ENCODE data around the gene LPAR3. TPM values are rescaled to one million over a fixed set of nuclear protein-coding genes. Genes with fewer than 3 reads are reported as not detected.

The LPAR3 gene
- total RNA-seq, 1 donor from 2014 or later, result 18.7 TPM

DNA sequence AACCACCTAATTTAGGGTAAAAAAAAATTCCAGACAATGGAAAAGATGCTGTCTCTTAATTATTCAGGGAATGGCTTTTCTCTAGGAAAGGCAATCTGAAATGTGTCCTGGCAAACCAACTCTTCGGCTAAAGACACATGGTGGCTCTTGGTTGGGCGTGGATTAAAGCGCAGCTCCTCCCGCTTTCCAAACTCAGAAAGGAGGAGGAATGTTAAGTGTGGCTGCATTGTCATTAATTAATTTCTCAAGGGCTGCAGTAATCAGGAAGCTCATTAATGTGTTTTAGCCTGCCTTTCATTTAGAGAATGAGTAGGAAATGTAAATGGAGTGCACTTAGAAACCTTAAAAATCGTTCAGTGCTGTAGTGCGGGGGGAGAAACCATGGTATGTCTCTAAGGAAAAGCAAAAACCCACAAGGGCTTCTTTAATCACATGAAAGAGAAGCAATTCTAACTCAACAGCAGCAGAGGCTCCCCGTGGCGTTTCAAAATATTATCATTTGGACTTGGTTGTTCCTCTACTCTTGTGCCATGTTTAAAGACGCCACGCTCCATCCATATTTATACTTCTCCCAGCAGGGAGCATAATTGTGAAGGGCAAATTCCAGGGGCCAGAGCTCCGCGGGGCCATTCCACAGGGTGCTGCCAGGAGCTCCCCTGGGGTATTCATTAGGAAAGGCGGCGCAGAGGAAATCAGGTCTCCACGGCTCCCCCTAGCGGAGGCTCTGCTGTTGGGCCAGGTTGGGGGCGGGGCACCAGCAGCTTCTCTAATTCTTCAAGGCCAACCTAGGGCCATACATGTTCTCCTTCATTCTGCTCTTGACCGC is 110.8 kb downstream of the LPAR3 start:
- Histone ChIP-seq H3K4me3 (no peak overlapping the region), H3K27me3 (no peaks in the 10 kb centered on the region), H3K9me3 (no peaks in the 10 kb centered on the region), H3K4me1 (peaks cover 6% of the 10 kb centered on the region), H3K36me3 (no peaks in the 10 kb centered on the region), H3K27ac (no peak overlapping the region)
- intact Hi-C loops (cut with DNase I), result no loop called here
- no peak for TF ChIP-seq POLR2A (IDR thresholded peaks at IDR 0.05)
- TF ChIP-seq, protein P1, sequence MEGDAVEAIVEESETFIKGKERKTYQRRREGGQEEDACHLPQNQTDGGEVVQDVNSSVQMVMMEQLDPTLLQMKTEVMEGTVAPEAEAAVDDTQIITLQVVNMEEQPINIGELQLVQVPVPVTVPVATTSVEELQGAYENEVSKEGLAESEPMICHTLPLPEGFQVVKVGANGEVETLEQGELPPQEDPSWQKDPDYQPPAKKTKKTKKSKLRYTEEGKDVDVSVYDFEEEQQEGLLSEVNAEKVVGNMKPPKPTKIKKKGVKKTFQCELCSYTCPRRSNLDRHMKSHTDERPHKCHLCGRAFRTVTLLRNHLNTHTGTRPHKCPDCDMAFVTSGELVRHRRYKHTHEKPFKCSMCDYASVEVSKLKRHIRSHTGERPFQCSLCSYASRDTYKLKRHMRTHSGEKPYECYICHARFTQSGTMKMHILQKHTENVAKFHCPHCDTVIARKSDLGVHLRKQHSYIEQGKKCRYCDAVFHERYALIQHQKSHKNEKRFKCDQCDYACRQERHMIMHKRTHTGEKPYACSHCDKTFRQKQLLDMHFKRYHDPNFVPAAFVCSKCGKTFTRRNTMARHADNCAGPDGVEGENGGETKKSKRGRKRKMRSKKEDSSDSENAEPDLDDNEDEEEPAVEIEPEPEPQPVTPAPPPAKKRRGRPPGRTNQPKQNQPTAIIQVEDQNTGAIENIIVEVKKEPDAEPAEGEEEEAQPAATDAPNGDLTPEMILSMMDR (IDR thresholded peaks at IDR 0.05), result peak in 1 of 3 experiments; percentile 12
- no peak for DNase-seq (ENCODE audit: extremely low spot score in 2 of 2)

DNA sequence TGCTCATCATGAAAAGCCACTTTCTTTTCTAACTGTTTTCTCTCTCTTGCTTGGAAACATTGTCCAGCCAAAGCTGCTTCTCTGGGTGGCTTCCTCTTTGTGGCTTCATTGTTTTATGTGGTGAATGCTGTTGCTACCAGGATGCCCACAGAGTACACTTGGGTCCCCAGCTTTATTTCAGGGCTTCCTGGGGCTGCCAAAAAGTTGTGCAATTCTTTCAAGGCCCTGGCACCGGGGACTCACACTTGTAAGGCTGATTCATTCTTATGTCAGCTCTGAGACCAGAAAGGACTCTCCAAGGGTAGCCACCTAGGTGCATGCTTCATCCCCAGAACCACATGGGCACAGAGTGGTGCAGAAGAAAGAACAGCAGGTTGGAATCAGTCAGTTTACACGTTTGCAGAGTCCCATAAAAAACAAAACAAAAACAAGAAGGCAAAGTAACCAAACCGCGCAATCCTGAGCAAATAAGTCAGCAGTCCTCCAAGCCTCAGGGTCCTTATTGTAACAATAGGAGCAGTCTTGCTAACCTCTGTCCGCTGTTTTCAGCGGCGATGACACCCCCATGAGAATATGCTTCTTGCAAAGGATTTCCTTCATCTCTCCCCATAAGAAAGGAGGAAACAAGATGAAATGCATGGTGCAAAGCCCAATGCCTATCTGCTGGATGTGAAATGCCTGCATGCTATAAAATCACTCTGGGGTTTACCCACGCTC is 112.8 kb downstream of the LPAR3 start:
- H3K36me3 ChIP-seq, result no peaks in the 10 kb centered on the region
- no peak for DNase-seq (ENCODE audit: extremely low spot score in 2 of 2)
- TF ChIP-seq POLR2A (IDR thresholded peaks at IDR 0.05) (no peak), POLR2AphosphoS5 (IDR thresholded peaks at IDR 0.05; ENCODE audit: insufficient read depth in 1 of 2, low read depth in 1 of 2) (no peak)
- TF ChIP-seq, protein P1 (IDR thresholded peaks at IDR 0.05), result no peak
- no peak overlapping the region for H3K4me3 ChIP-seq
- intact Hi-C loops (cut with DNase I), result no loop called here
- H3K27me3 ChIP-seq, result no peaks in the 10 kb centered on the region
- H3K27ac ChIP-seq, result no peak overlapping the region
- H3K9me3 ChIP-seq, result no peaks in the 10 kb centered on the region
- H3K4me1 ChIP-seq, result peaks cover 7% of the 10 kb centered on the region

DNA sequence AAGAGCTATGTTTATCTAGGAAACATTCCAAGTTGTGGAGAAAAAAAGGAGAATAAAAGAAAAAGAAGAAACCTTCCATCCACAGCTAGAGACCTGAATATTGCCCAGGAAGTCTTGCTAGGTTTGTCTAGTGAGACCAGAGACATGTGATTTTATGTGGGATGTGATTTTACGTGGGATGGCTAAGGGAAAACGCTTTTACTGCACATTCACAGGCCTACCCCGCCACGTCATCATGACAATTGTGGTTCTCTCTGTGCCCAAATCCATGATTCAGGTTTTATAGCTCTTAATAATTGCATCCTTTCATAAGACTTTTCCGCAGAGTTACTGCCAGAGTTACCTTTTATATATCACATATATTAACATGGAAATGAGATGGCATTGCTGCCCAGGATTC is 116.4 kb downstream of the LPAR3 start:
- Histone ChIP-seq H3K4me1 (peaks cover 33% of the 10 kb centered on the region), H3K27ac (no peak overlapping the region), H3K4me3 (no peak overlapping the region), H3K9me3 (no peaks in the 10 kb centered on the region), H3K36me3 (no peaks in the 10 kb centered on the region), H3K27me3 (no peaks in the 10 kb centered on the region)
- no peak for DNase-seq (ENCODE audit: extremely low spot score in 2 of 2)
- TF ChIP-seq, protein P1 (IDR thresholded peaks at IDR 0.05), result no peak
- TF ChIP-seq POLR2AphosphoS5 (IDR thresholded peaks at IDR 0.05; ENCODE audit: insufficient read depth in 1 of 2, low read depth in 1 of 2), result peak in 1 of 2 donors; percentile 21
- intact Hi-C loops (cut with DNase I), result no loop called here

DNA sequence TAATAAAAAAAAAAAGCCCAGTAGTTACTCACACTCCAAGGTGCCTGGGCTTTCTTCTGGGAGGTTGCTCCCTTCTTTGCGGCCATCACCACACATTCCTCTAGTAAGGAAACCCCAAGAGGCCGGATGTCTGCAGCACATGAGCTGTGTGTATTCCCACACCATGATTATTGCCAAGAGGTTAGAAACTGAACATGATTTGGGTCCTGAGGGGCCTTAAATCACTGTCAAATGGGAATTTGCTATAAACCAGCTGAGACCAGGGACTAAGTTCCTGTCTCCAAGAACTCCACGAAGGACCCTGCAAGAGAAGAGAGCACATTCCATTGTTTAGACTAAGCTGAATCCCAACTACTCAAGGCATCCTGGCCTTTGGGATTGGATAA is 117.5 kb downstream of the LPAR3 start:
- H3K9me3 ChIP-seq, result no peaks in the 10 kb centered on the region
- intact Hi-C loops (cut with DNase I), result no loop called here
- TF ChIP-seq POLR2AphosphoS5 (IDR thresholded peaks at IDR 0.05; ENCODE audit: insufficient read depth in 1 of 2, low read depth in 1 of 2), result no peak
- H3K27ac ChIP-seq, result no peak overlapping the region
- no peaks in the 10 kb centered on the region for H3K27me3 ChIP-seq
- no peak overlapping the region for H3K4me3 ChIP-seq
- peaks cover 33% of the 10 kb centered on the region for H3K4me1 ChIP-seq
- no peak for DNase-seq (ENCODE audit: extremely low spot score in 2 of 2)
- H3K36me3 ChIP-seq, result no peaks in the 10 kb centered on the region

DNA sequence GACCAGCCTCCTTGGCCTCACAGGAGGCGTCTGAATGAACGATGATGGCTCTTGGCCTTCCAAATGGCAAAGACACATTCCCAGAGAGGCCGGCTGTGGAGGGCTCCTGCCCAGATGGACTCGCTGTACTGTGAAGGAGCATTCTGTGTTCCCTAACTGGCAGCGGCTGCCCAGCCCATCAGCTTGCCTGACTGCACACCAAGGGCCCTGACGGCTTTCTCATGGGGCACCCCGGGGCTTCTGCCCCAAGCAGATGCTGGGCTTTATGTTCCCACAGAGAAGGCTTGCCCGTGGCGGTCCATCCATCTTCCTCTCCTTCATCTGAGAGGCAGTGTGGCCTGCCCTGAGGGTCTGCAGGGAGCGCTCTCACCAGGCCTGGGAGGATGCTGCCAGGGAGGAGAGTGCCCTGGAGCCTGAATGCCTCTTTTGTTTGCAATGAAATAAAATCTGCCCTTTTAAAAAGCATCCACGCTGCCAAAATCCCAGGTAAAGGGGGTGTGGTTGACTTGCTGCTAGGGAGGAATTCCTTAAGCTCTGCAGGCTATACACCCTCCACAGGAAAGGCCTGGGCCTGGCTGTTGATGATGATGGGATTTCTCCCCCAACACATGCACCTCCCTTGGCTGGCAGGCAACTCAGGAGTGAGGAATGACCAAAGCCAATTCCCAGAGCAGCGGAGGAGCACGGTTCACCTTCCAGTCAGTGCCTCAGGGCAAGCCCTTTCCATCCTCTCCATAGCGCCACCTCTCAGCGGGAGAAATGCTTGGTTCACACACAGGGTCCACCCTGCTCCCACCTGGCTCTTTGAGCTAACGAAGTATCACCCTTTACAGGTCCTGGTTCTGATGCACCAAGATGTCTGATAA is 118.1 kb downstream of the LPAR3 start:
- Histone ChIP-seq H3K27ac (no peak overlapping the region), H3K4me1 (peaks cover 33% of the 10 kb centered on the region), H3K36me3 (no peaks in the 10 kb centered on the region), H3K27me3 (no peaks in the 10 kb centered on the region), H3K4me3 (no peak overlapping the region), H3K9me3 (no peaks in the 10 kb centered on the region)
- intact Hi-C loops (cut with DNase I), result no loop called here
- no peak for DNase-seq (ENCODE audit: extremely low spot score in 2 of 2)
- TF ChIP-seq POLR2A (IDR thresholded peaks at IDR 0.05), result no peak
- TF ChIP-seq, protein P1 (IDR thresholded peaks at IDR 0.05), result no peak
- TF ChIP-seq POLR2AphosphoS5 (IDR thresholded peaks at IDR 0.05; ENCODE audit: insufficient read depth in 1 of 2, low read depth in 1 of 2), result no peak
